Activated naive CD8-positive, alpha-beta T cell treated with anti-CD3 and anti-CD28 coated beads for 36 hours (primary cell): ENCODE results near the gene SCARB2. TPM values are rescaled to one million over a fixed set of nuclear protein-coding genes. Genes with fewer than 3 reads are reported as not detected.
A peak's percentile ranks its signal among the peaks of the same experiment; 100 is the strongest.

ENCODE experiments used
- DNase-seq: peaks from one replicate; pipeline ENCODE4 v3.0.0; 2021
- H3K27ac Mint-ChIP-seq: one replicate; pipeline ENCODE4 v1.8.0; 2022; ENCODE audit warnings: mild to moderate bottlenecking, moderate library complexity, mixed read lengths
- H3K27me3 Mint-ChIP-seq: one replicate; pipeline ENCODE4 v1.8.0; 2022; ENCODE audit warnings: mild to moderate bottlenecking, mixed read lengths
- H3K36me3 Mint-ChIP-seq: one replicate; pipeline ENCODE4 v1.8.0; 2021; ENCODE audit warnings: mild to moderate bottlenecking, mixed read lengths
- H3K4me1 Mint-ChIP-seq: one replicate; pipeline ENCODE4 v1.8.0; 2021; ENCODE audit warnings: mixed read lengths
- H3K4me3 Mint-ChIP-seq: one replicate; pipeline ENCODE4 v1.8.0; 2022; ENCODE audit warnings: mild to moderate bottlenecking, moderate library complexity, mixed read lengths
- H3K9me3 Mint-ChIP-seq: one replicate; pipeline ENCODE4 v1.8.0; 2022; ENCODE audit warnings: mixed read lengths
- total RNA-seq, 2 experiments: library from RNA; stranded (reverse); gene quantifications; one replicate each; pipeline ENCODE4 v1.2.3, GENCODE V29; 2021

The SCARB2 gene
- total RNA-seq, 2 experiments from 2014 or later, result 2.9 to 4.3 TPM

- DNase-seq, result no peak
- Mint-ChIP-seq H3K4me1 (no peaks in the 10 kb centered on the region), H3K36me3 (no peaks in the 10 kb centered on the region), H3K9me3 (no peaks in the 10 kb centered on the region), H3K4me3 (no peak overlapping the region), H3K27ac (peak overlapping the region; percentile 25), H3K27me3 (no peaks in the 10 kb centered on the region)
Measured at GRCh38 chr4:76160355-76160754, 53.3 kb downstream of the SCARB2 start.

- no peak overlapping the region for H3K27ac Mint-ChIP-seq
- H3K27me3 Mint-ChIP-seq, result no peaks in the 10 kb centered on the region
- DNase-seq, result no peak
- H3K36me3 Mint-ChIP-seq, result peaks cover 10% of the 10 kb centered on the region
- peaks cover 4% of the 10 kb centered on the region for H3K9me3 Mint-ChIP-seq
- no peaks in the 10 kb centered on the region for H3K4me1 Mint-ChIP-seq
- H3K4me3 Mint-ChIP-seq, result no peak overlapping the region
Measured at GRCh38 chr4:76156635-76157034, 57.0 kb downstream of the SCARB2 start.

DNA sequence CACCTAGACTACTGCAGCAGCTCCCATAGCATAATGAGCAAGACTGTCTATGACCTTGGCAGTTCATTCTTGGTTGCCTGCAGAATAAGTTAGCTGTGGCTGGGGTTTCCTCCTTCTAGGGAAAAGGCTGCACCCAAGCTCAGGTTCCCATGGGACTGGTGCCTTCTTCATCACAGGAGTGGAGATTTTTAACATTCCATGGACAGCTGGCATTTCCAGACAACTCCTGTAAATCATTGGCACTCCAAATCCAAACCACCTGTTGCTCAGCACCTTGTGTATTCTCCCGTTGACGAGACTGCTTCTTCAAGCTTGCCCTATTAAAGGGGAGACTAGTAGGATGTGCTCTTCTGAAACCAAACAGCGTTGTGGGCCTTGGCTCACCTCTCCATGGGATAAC, 57.6 kb downstream of the SCARB2 start:
- Mint-ChIP-seq H3K27ac (no peak overlapping the region), H3K9me3 (peaks cover 4% of the 10 kb centered on the region), H3K4me3 (no peak overlapping the region), H3K36me3 (peaks cover 13% of the 10 kb centered on the region), H3K4me1 (no peaks in the 10 kb centered on the region), H3K27me3 (no peaks in the 10 kb centered on the region)
- no peak for DNase-seq

DNA sequence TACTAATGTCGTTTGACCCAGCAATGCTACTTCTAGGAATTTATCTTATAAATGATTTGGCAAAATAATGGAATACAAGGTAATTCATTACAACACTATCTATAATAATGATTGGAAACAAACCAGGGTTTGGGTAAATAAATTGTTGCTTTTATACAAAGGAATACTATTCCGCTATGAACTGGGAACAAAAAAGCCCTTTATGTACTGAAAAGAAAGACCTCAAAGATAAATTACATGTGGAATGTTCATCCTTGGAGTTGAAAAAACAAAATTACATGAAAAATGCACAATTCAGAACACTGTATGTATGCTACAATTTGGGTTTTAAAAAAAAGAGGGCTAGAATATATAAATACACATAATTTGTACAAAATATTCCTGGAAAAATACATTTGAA, 60.3 kb downstream of the SCARB2 start:
- no peak overlapping the region for H3K27ac Mint-ChIP-seq
- no peaks in the 10 kb centered on the region for H3K27me3 Mint-ChIP-seq
- peaks cover 7% of the 10 kb centered on the region for H3K4me1 Mint-ChIP-seq
- peaks cover 4% of the 10 kb centered on the region for H3K9me3 Mint-ChIP-seq
- H3K4me3 Mint-ChIP-seq, result no peak overlapping the region
- H3K36me3 Mint-ChIP-seq, result peaks cover 23% of the 10 kb centered on the region
- no peak for DNase-seq

DNA sequence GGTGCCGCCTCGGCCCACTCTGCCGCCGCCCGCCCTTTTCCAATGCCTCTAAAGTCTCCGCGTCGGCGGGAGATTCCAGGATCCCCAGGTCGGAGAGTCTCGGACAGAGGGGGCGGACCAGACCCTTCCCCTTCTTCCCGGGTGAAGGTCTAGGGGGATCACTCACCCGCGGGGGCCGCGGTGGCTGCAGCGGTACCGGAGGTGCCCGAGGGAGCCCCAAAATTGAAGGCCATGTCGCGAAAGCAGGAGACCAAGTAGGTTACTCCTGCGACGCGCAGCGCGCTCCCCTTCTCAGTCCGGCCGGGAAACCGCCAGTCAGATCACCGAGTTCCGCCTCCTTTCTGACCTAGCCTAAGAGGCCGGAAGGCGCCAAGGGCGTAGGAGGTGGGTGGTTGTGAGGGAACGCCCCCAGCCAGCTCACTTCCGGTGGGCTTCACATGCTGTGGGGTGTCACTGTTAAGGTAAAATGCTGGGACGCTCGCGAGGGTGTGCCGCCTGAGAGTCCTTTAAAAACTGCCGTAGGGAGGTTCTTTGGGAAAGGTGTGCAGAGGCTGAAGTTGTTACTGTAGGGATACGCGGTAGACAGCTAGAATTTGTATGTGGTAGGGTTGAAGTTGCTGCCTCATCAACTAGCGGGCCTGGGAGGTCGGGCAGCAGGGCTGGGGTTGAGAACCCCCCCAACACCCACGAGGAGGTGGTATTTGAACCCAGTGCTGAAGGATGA, 65.3 kb downstream of the SCARB2 start, which contains the start of gene NUP54:
NUP54 (minus strand) TSS at position 256 of the 724 bp plus-strand sequence; CDS start at position 233, 23 bp downstream.
- no peaks in the 10 kb centered on the region for H3K27me3 Mint-ChIP-seq
- peak within 1 kb of the TSS; percentile 98 for H3K4me3 Mint-ChIP-seq
- peak within 1 kb of the TSS; percentile 94 for H3K27ac Mint-ChIP-seq
- peaks cover 22% of the 10 kb centered on the region for H3K36me3 Mint-ChIP-seq
- no peaks in the 10 kb centered on the region for H3K9me3 Mint-ChIP-seq
- DNase-seq, result peak; percentile 96
- peaks cover 21% of the 10 kb centered on the region for H3K4me1 Mint-ChIP-seq

- DNase-seq, result peak; percentile 65
- peak overlapping the region; percentile 94 for H3K27ac Mint-ChIP-seq
- H3K27me3 Mint-ChIP-seq, result no peaks in the 10 kb centered on the region
- H3K4me3 Mint-ChIP-seq, result peak overlapping the region; percentile 98
- peaks cover 23% of the 10 kb centered on the region for H3K36me3 Mint-ChIP-seq
- peaks cover 21% of the 10 kb centered on the region for H3K4me1 Mint-ChIP-seq
- no peaks in the 10 kb centered on the region for H3K9me3 Mint-ChIP-seq
Measured at GRCh38 chr4:76147454-76148141, 66.0 kb downstream of the SCARB2 start.

DNA sequence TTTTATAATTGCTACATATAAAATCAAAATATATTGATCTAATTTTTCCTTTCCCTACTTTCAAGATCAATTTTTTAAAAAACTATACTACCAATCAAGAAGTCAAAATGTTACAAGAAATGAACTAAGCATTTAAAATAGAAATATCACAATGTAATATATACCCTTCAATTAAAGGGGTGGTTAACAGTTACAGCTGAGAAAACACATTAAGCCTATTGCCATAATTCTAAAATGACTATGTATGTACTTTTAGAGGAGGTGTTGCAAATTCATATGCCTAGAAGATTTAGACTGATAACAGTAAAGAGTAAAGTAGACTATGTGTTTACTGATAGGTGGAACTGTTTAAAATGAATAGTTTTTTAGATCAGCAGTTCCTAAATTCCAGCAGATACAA, 69.1 kb downstream of the SCARB2 start:
- peaks cover 16% of the 10 kb centered on the region for H3K4me1 Mint-ChIP-seq
- no peaks in the 10 kb centered on the region for H3K9me3 Mint-ChIP-seq
- no peak overlapping the region for H3K4me3 Mint-ChIP-seq
- H3K36me3 Mint-ChIP-seq, result peaks cover 24% of the 10 kb centered on the region
- DNase-seq, result no peak
- H3K27me3 Mint-ChIP-seq, result no peaks in the 10 kb centered on the region
- H3K27ac Mint-ChIP-seq, result no peak overlapping the region

DNA sequence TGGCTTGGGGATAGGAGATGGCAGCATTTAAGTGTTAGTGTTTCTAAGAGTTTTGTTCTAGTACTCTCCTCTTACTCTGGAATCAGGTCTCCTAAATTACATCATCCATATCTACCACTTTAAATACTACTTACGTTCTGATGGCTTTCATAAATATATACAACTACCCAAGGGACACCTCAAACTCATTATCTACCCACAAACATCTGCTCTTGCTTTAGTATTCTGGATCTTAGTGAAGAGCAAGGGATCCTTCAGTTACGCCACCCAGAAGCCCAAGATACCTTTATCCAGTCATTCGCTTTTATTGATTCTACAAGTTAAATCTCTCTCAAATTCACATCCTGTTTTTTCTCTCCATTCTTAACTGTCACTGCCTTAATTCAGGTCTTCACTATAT, 72.4 kb downstream of the SCARB2 start:
- no peak for DNase-seq
- H3K27me3 Mint-ChIP-seq, result no peaks in the 10 kb centered on the region
- H3K9me3 Mint-ChIP-seq, result no peaks in the 10 kb centered on the region
- no peak overlapping the region for H3K27ac Mint-ChIP-seq
- peaks cover 26% of the 10 kb centered on the region for H3K36me3 Mint-ChIP-seq
- peaks cover 7% of the 10 kb centered on the region for H3K4me1 Mint-ChIP-seq
- H3K4me3 Mint-ChIP-seq, result no peak overlapping the region

- no peak overlapping the region for H3K4me3 Mint-ChIP-seq
- H3K36me3 Mint-ChIP-seq, result peaks cover 45% of the 10 kb centered on the region
- no peaks in the 10 kb centered on the region for H3K4me1 Mint-ChIP-seq
- H3K27ac Mint-ChIP-seq, result no peak overlapping the region
- DNase-seq, result no peak
- H3K9me3 Mint-ChIP-seq, result no peaks in the 10 kb centered on the region
- H3K27me3 Mint-ChIP-seq, result no peaks in the 10 kb centered on the region
Measured at GRCh38 chr4:76127754-76128153, 85.9 kb downstream of the SCARB2 start.

GRCh38 chr4:76125816-76126215, 87.8 kb downstream of the SCARB2 start:
- Mint-ChIP-seq H3K4me3 (no peak overlapping the region), H3K9me3 (no peaks in the 10 kb centered on the region), H3K36me3 (peaks cover 49% of the 10 kb centered on the region), H3K27me3 (no peaks in the 10 kb centered on the region), H3K4me1 (no peaks in the 10 kb centered on the region), H3K27ac (no peak overlapping the region)
- DNase-seq, result no peak

- peaks cover 57% of the 10 kb centered on the region for H3K36me3 Mint-ChIP-seq
- H3K9me3 Mint-ChIP-seq, result no peaks in the 10 kb centered on the region
- H3K27me3 Mint-ChIP-seq, result no peaks in the 10 kb centered on the region
- H3K4me1 Mint-ChIP-seq, result no peaks in the 10 kb centered on the region
- H3K27ac Mint-ChIP-seq, result no peak overlapping the region
- DNase-seq, result no peak
- no peak overlapping the region for H3K4me3 Mint-ChIP-seq
Measured at GRCh38 chr4:76120199-76120598, 93.4 kb downstream of the SCARB2 start.

- Mint-ChIP-seq H3K27ac (no peak overlapping the region), H3K9me3 (no peaks in the 10 kb centered on the region), H3K36me3 (peaks cover 56% of the 10 kb centered on the region), H3K4me1 (no peaks in the 10 kb centered on the region), H3K4me3 (no peak overlapping the region), H3K27me3 (no peaks in the 10 kb centered on the region)
- no peak for DNase-seq
Measured at GRCh38 chr4:76117536-76117935, 96.1 kb downstream of the SCARB2 start.

DNA sequence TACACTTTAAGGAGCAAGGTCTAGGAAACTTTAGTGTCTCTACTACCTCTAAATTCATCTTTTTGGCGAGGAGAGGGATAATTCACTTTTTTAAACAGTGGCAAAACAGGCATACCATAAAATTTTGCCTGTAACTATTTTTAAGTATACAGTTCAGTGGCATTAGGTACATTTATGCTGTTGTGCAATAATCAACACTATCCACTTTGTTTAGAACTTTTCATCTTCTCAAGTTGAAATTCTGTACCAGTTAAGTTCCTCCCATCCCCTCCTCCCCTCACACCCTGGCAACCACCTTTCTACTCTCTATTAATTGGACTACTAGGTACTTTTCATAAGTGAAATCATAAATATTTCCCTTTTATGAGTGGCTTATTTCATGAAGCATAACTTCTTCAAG, 96.8 kb downstream of the SCARB2 start:
- Mint-ChIP-seq H3K27ac (no peak overlapping the region), H3K4me3 (no peak overlapping the region), H3K27me3 (no peaks in the 10 kb centered on the region), H3K4me1 (no peaks in the 10 kb centered on the region), H3K9me3 (no peaks in the 10 kb centered on the region), H3K36me3 (peaks cover 57% of the 10 kb centered on the region)
- no peak for DNase-seq
